Panc1 (cell line): Measurements from ENCODE around the gene ITPRIPL2.

Source experiments
- POLR2AphosphoS5 ChIP-seq: IDR thresholded peaks from 2 replicates; pipeline ENCODE4 v1.6.1; 2012; ENCODE audit warnings: mild to moderate bottlenecking, low read depth, low read length, moderate library complexity
- TF ChIP-seq, protein P1 (sequence below): fragments of 450-650 bp; IDR thresholded peaks from 2 replicates; pipeline ENCODE4 v1.5.1; 2017; ENCODE audit warnings: mild to moderate bottlenecking

DNA sequence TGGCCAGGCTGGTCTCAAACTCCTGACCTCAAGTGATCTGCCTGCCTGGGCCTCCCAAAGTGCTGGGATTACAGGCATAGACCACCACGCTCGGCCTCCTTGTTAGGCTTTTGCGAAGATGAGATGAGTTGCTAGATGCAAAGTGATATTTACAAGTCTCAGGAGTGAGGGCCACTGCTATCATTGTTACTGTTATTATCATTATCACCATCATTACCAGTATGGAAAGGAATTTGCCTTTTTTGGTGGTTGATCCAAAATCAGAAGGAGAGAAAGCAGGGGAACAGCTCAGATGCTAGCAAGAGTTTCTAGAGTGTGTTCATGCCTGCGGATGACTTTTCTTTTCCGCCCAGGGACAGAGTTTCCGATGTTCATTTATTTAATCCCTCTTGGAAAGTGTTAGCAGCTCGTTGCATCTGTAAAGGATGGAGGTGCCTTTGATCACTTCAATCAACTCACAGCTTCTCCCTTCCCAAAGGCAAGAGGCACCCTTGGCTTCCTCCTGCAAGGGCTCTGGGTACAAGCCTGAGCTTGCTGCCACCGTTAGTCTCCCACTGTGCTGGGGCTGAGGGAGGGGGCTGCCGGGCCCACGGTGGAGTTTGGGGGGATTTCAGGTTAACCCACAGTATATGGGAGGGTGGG, 21.6 kb downstream of the ITPRIPL2 start:
- TF ChIP-seq, protein P1, sequence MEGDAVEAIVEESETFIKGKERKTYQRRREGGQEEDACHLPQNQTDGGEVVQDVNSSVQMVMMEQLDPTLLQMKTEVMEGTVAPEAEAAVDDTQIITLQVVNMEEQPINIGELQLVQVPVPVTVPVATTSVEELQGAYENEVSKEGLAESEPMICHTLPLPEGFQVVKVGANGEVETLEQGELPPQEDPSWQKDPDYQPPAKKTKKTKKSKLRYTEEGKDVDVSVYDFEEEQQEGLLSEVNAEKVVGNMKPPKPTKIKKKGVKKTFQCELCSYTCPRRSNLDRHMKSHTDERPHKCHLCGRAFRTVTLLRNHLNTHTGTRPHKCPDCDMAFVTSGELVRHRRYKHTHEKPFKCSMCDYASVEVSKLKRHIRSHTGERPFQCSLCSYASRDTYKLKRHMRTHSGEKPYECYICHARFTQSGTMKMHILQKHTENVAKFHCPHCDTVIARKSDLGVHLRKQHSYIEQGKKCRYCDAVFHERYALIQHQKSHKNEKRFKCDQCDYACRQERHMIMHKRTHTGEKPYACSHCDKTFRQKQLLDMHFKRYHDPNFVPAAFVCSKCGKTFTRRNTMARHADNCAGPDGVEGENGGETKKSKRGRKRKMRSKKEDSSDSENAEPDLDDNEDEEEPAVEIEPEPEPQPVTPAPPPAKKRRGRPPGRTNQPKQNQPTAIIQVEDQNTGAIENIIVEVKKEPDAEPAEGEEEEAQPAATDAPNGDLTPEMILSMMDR: no peak
- TF ChIP-seq POLR2AphosphoS5: no peak
